Measurements from ENCODE around the gene PADI2.

- TF ChIP-seq CTCF (conservative IDR thresholded peaks at IDR 0.05; ENCODE audit: low read depth, low read length) (no peak), EZH2 (IDR thresholded peaks at IDR 0.05; ENCODE audit: borderline replicate concordance, low read depth, low read length, poor library complexity, severe bottlenecking) (no peak)
These were observed 100.4 kb downstream of the PADI2 start for GRCh38 chr1:17018849-17019248.
